ENCODE results near the gene OR10H1. TPM values are rescaled to one million over a fixed set of nuclear protein-coding genes. Genes with fewer than 3 reads are reported as not detected.
"Not testable (repeated sequence)": the region's sequence is repeated elsewhere in the genome, so short reads cannot be mapped to it uniquely, and the experiment has no call there.

The OR10H1 gene, protein sequence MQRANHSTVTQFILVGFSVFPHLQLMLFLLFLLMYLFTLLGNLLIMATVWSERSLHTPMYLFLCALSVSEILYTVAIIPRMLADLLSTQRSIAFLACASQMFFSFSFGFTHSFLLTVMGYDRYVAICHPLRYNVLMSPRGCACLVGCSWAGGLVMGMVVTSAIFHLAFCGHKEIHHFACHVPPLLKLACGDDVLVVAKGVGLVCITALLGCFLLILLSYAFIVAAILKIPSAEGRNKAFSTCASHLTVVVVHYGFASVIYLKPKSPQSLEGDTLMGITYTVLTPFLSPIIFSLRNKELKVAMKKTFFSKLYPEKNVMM
- total RNA-seq: under 1 TPM; 0.07 to 0.20 TPM

DNA sequence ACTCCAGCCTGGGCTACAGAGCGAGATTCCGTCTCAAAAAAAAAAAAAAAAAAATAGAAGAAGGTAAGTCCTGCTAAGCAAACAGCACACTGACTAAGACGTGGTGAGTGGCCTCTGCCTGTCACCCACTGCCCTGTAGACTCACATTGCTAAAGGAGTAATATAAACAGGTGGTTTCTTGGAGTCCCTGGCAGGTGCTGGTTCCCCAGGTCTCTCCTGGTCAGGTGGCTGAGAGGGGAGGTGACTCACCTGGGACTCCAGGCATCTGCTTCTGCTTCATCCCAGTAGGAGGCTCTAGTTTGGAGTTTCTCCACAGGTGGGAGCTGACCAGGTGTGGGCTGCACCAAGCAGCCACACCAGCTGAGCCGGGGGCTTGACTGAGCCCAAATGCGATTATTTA is at the start of gene OR10H1:
OR10H1 (minus strand) TSS at position 359 of the 400 bp plus-strand sequence. CDS start 7,627 bp downstream, outside the sequence.
- no peaks in the 10 kb centered on the region for H3K9me3 Mint-ChIP-seq
- no peak within 1 kb of the TSS for H3K27ac Mint-ChIP-seq
- DNase-seq (ENCODE audit: low spot score): no peak
- H3K27me3 Mint-ChIP-seq: peaks cover 18 to 36% of the 10 kb centered on the region in 2 donors
- no peak for ATAC-seq
- no peaks in the 10 kb centered on the region for H3K36me3 Mint-ChIP-seq
- H3K4me1 Mint-ChIP-seq (ENCODE audit: low read depth in 2 of 2): peaks cover 0 to 16% of the 10 kb centered on the region in 2 donors
- H3K4me3 Mint-ChIP-seq: no peak within 1 kb of the TSS

GRCh38 chr19:15864824-15865223 is 49.4 kb upstream of the OR10H1 start:
- Mint-ChIP-seq H3K9me3 (no peaks in the 10 kb centered on the region), H3K4me3 (peak overlapping the region; percentile 34), H3K36me3 (no peaks in the 10 kb centered on the region), H3K4me1 (ENCODE audit: low read depth in 2 of 2) (peaks cover 3 to 6% of the 10 kb centered on the region in 2 donors), H3K27me3 (peaks cover 0 to 6% of the 10 kb centered on the region in 2 donors), H3K27ac (peak overlapping the region in 1 of 2 donors; percentile 48)
- ATAC-seq (peak in 1 of 2 donors; percentile 20), DNase-seq (ENCODE audit: low spot score) (no peak)

DNA sequence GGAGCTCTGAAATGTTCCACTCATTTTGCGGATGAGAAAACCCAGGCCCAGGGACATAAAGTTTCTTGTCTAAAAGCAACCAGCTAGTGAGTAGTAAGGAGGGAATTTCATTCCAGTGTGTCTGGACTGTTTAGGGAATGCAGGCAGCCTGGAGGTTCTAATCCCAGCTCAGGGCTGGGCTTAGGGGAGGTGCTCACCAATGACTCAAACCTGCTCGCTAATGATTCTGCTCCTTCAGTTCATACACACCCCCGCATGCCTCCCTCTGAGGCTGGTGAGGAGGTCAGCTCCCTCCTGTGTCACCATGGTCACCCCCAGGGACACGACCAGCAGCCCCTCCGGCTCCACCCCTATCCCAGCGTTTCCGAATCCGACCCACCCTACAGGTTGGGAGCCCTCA is 47.8 kb upstream of the OR10H1 start:
- Mint-ChIP-seq H3K27ac (no peak overlapping the region), H3K27me3 (no peaks in the 10 kb centered on the region), H3K9me3 (no peaks in the 10 kb centered on the region), H3K36me3 (no peaks in the 10 kb centered on the region), H3K4me1 (ENCODE audit: low read depth in 2 of 2) (no peaks in the 10 kb centered on the region), H3K4me3 (no peak overlapping the region)
- DNase-seq (ENCODE audit: low spot score) (no peak), ATAC-seq (no peak)

DNA sequence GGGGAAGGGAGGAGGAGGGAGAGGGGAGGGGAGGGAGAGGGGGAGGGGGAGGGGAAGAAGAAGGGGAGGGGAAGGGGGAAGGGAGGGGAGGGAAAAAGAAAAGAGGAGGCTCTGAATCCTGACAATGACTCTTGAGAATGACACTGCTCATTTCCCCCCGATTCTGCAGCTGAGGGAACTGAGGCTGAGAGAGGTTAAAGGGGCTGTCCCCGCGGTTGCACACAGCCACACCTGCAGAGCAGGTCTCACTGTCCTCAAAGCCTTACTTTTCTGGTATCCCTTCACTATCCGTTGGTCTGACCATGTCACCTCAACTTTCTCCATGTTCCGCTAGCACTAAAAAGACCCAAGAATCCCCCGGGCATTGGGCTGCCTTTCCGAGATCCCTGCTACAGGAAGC is 47.0 kb upstream of the OR10H1 start:
- Mint-ChIP-seq H3K36me3 (no peaks in the 10 kb centered on the region), H3K4me1 (ENCODE audit: low read depth in 2 of 2) (no peaks in the 10 kb centered on the region), H3K9me3 (no peaks in the 10 kb centered on the region), H3K4me3 (no peak overlapping the region), H3K27me3 (no peaks in the 10 kb centered on the region), H3K27ac (no peak overlapping the region)
- ATAC-seq (no peak), DNase-seq (ENCODE audit: low spot score) (no peak)

DNA sequence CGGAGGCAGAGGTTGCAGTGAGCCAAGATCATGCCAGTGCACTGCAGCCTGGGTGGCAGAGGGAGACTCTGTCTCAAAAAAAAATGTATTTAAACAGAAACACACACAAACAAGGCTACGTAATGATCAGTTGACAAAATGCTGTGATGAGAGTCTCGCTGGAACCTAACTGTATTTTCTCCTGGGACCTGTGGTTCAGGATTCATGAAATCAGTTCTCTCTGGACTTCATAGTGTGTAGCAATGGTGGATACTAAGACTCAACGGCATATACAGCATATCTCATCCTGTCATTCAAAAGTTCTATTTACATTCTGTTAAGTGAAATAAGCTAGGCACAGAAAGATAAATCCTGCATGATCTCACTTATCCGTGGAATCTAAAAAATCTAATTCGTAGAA is 45.1 kb upstream of the OR10H1 start:
- no peaks in the 10 kb centered on the region for H3K9me3 Mint-ChIP-seq
- no peak for ATAC-seq
- H3K27me3 Mint-ChIP-seq: no peaks in the 10 kb centered on the region
- no peak overlapping the region for H3K4me3 Mint-ChIP-seq
- H3K27ac Mint-ChIP-seq: peak overlapping the region in 1 of 2 donors; percentile 49
- DNase-seq (ENCODE audit: low spot score): no peak
- no peaks in the 10 kb centered on the region for H3K4me1 Mint-ChIP-seq (ENCODE audit: low read depth in 2 of 2)
- H3K36me3 Mint-ChIP-seq: no peaks in the 10 kb centered on the region

DNA sequence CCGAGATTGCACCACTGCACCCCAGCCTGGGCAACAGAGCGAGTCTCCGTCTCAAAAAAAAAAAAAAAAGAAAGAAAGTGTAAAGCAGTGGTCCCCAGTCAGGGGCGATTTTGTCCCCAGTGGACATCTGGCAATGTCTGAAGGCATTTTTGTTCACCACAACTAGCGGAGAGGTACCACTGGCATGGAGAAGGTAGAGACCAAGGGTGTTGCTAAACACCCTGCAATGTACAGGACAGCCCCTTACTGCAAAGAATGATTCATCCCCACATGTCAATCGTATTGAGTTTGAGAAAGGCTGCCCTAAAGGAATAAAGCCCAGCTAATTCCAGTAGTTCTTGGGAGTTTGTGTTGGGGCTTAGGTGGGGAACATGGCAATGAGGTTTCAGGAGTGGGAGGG is 43.7 kb upstream of the OR10H1 start:
- no peak for ATAC-seq
- H3K4me1 Mint-ChIP-seq (ENCODE audit: low read depth in 2 of 2): no peaks in the 10 kb centered on the region
- no peaks in the 10 kb centered on the region for H3K27me3 Mint-ChIP-seq
- no peak overlapping the region for H3K4me3 Mint-ChIP-seq
- H3K27ac Mint-ChIP-seq: no peak overlapping the region
- no peak for DNase-seq (ENCODE audit: low spot score)
- H3K9me3 Mint-ChIP-seq: no peaks in the 10 kb centered on the region
- H3K36me3 Mint-ChIP-seq: no peaks in the 10 kb centered on the region

DNA sequence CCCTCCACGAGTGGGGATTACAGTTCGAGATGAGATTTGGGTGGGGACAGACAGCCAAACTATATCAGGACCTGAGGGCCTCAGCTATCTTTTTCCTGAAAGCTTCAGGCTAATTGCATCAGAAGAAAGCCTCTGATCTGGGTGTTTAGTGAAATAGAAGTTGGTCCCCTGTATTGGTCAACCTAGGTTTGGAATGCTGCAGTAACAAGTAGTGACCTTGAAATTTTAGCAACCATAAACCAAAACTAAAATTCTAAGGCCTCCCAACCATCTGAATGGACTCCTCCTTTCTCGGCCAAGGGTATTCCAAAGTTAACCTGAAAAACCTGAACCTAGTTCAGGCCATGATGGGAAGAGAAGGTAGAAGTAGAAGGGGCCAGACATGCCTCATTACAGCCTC is 34.9 kb upstream of the OR10H1 start:
- ATAC-seq (no peak), DNase-seq (ENCODE audit: low spot score) (no peak)
- H3K27me3 Mint-ChIP-seq: no peaks in the 10 kb centered on the region
- no peak overlapping the region for H3K27ac Mint-ChIP-seq
- peaks cover under 1 to 5% of the 10 kb centered on the region in 2 donors for H3K4me1 Mint-ChIP-seq (ENCODE audit: low read depth in 2 of 2)
- no peaks in the 10 kb centered on the region for H3K36me3 Mint-ChIP-seq
- no peak overlapping the region for H3K4me3 Mint-ChIP-seq
- H3K9me3 Mint-ChIP-seq: no peaks in the 10 kb centered on the region

DNA sequence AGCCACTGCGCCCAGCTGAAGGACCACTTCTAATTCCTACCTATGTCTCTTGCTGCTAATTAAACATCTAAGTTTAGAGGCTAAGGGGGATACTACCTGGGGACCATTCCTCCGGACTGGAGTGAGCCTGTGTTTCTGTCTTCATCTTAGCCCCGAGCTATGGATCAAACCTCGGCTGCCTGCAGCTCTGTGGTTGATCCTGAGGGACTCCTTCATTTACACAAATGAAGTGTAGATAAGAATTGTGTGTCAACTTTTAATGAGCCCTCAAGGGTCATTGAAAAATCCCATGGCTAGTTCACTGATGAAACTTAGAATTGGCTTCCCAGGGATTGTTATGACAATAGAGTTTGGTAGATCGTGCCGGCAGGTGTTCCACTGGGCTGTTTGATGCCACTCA is 31.5 kb upstream of the OR10H1 start:
- no peak overlapping the region for H3K4me3 Mint-ChIP-seq
- H3K27me3 Mint-ChIP-seq: no peaks in the 10 kb centered on the region
- DNase-seq (ENCODE audit: low spot score): no peak
- ATAC-seq: no peak
- H3K27ac Mint-ChIP-seq: no peak overlapping the region
- H3K9me3 Mint-ChIP-seq: no peaks in the 10 kb centered on the region
- no peaks in the 10 kb centered on the region for H3K36me3 Mint-ChIP-seq
- peaks cover 23 to 26% of the 10 kb centered on the region in 2 donors for H3K4me1 Mint-ChIP-seq (ENCODE audit: low read depth in 2 of 2)

GRCh38 chr19:15843894-15844222 is 28.4 kb upstream of the OR10H1 start:
- Mint-ChIP-seq H3K4me3 (peak overlapping the region; percentile 3), H3K27ac (peak overlapping the region; percentile 17 to 59), H3K4me1 (ENCODE audit: low read depth in 2 of 2) (peaks cover 23 to 26% of the 10 kb centered on the region in 2 donors)

DNA sequence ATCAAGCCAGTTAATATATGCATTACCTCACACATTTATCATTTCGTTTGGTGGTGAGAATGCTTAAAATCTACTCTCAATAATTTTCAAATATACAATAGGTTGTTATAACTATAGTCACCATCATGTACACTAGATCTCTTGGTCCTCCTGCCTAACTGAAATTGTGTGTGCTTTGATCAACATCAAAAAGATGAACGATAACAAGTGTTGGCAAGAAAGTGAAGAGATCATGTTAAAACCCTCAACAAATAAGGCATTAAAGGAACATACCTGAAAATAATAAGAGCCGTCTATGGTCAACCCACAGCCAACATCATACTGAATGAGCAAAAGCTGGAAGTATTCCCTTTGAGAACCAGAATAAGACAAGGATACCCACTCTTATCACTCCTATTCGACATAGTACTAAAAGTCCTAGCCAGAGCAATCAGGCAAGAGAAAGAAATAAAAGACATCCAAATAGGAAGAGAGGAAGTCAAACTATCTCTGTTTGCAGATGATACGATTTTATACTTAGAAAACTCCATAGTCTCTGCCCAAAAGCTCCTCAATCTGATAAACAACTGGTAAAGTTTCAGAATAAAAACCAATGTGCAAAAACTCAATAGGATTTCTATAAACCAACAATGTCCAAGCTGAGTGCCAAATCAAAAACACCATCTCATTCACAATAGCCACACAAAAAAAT is 27.9 kb upstream of the OR10H1 start:
- Mint-ChIP-seq H3K27me3 (no peaks in the 10 kb centered on the region), H3K27ac (peak overlapping the region; percentile 17 to 59), H3K36me3 (no peaks in the 10 kb centered on the region), H3K4me3 (peak overlapping the region; percentile 3), H3K4me1 (ENCODE audit: low read depth in 2 of 2) (peaks cover 23 to 26% of the 10 kb centered on the region in 2 donors), H3K9me3 (no peaks in the 10 kb centered on the region)
- ATAC-seq: no peak
- no peak for DNase-seq (ENCODE audit: low spot score)

More at GRCh38 chr19:15843894-15844222, 28.4 kb upstream of the OR10H1 start:
- not testable (repeated sequence) for H3K9me3 Mint-ChIP-seq; H3K27me3 Mint-ChIP-seq; DNase-seq (ENCODE audit: low spot score); H3K36me3 Mint-ChIP-seq; ATAC-seq

- DNase-seq (ENCODE audit: low spot score) (no peak), ATAC-seq (no peak)
- Mint-ChIP-seq H3K4me3 (no peak overlapping the region), H3K27ac (peak overlapping the region in 1 of 2 donors; percentile 32), H3K36me3 (no peaks in the 10 kb centered on the region), H3K4me1 (ENCODE audit: low read depth in 2 of 2) (peaks cover 30% of the 10 kb centered on the region in 2 donors), H3K9me3 (no peaks in the 10 kb centered on the region), H3K27me3 (no peaks in the 10 kb centered on the region)
Observed at GRCh38 chr19:15841875-15842569, 26.6 kb upstream of the OR10H1 start.

GRCh38 chr19:15840833-15841232 is 25.4 kb upstream of the OR10H1 start:
- no peak for DNase-seq (ENCODE audit: low spot score)
- ATAC-seq: no peak
- Mint-ChIP-seq H3K4me1 (ENCODE audit: low read depth in 2 of 2) (peaks cover 33 to 38% of the 10 kb centered on the region in 2 donors), H3K27me3 (no peaks in the 10 kb centered on the region), H3K4me3 (no peak overlapping the region), H3K36me3 (no peaks in the 10 kb centered on the region), H3K9me3 (peaks cover 2% of the 10 kb centered on the region), H3K27ac (no peak overlapping the region)

DNA sequence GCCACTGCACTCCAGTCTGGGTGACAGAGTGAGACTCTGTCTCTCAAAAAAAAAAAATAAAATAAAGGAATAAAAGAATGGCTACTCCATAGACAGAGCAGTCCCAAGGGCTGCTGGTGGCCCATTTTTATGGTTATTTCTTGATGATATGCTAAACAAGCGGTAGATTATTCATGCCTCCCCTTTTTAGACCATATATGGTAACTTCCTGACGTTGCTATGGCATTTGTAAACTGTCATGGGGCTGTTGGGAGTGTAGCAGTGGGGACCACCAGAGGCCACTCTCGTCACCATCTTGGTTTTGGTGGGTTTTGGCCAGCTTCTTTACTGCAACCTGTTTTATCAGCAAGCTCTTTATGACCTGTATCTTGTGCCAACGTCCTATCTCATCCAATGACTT is 24.4 kb upstream of the OR10H1 start:
- not testable (repeated sequence) for H3K9me3 Mint-ChIP-seq; ATAC-seq; H3K27ac Mint-ChIP-seq; DNase-seq (ENCODE audit: low spot score); H3K4me3 Mint-ChIP-seq; H3K36me3 Mint-ChIP-seq; H3K27me3 Mint-ChIP-seq
- peaks cover 32 to 37% of the 10 kb centered on the region in 2 donors for H3K4me1 Mint-ChIP-seq (ENCODE audit: low read depth in 2 of 2)

DNA sequence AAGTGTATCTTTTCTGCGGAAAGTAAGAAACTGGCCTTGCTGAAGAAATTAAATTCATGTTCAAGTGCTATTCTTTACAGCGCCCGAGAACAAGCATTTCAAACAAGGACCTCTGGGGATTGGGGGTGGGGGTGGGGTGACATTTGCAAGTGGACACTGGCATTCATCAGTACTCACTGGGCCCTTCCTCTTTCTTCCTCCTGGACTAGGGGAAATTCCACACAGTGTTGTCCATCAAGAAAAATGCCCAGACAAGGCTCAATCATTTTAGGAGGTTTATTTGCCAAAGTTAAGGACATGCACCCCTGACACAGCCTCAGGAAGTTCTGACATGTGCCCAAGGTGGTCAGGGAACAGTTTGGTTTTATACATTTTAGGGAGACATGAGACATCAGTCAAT is 22.9 kb upstream of the OR10H1 start:
- Mint-ChIP-seq H3K27ac (peak overlapping the region; percentile 8 to 27), H3K27me3 (no peaks in the 10 kb centered on the region), H3K36me3 (no peaks in the 10 kb centered on the region), H3K4me1 (ENCODE audit: low read depth in 2 of 2) (peaks cover 22 to 28% of the 10 kb centered on the region in 2 donors), H3K4me3 (peak overlapping the region; percentile 28), H3K9me3 (peaks cover 3% of the 10 kb centered on the region)
- DNase-seq (ENCODE audit: low spot score) (no peak), ATAC-seq (no peak)
